Activated T-cell treated with anti-CD3 and anti-CD28 coated beads, Interleukin-2, amount 50 U/mL, for 1 hour (primary cell): ENCODE measurements around the gene PHRF1.

ENCODE experiments used
- DNase-seq: peaks from one replicate; pipeline ENCODE4 v3.0.0-alpha.2; 2020

Gene PHRF1

DNA sequence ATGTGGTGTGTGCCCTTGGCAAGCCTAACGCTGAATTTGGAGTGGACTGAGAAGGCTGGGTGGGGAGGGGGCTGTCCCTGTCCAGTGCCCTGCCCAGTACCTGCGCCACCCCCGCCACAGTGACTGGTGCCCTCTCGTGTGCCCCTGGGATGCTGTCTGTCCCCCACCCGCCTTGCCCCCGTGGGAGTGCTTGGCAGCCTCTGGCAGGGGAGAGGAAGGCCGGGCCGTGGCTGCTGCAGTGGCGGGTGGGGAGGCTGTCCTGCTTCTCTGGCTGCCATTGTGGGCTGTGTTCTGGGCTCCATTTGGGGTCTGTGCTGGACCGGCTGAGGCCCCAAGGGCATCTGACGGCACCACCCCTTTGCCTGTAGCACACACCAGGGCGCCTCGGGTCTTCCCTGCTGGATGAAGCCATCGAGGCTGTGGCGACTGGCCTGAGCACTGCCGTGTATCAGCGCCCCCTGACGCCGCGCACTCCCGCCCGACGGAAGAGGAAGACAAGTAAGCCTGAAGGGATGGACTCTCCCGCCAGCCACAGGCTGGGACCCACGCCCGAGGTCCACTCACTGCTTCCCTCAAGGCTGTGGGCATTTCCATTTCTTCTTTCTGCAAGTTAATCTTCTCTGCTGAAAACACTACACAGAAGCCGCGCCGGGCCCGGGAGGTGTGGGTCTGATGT, 21.9 kb downstream of the PHRF1 start:
- DNase-seq = no peak

GRCh38 chr11:601573-602245, 25.4 kb downstream of the PHRF1 start:
- no peak for DNase-seq

DNA sequence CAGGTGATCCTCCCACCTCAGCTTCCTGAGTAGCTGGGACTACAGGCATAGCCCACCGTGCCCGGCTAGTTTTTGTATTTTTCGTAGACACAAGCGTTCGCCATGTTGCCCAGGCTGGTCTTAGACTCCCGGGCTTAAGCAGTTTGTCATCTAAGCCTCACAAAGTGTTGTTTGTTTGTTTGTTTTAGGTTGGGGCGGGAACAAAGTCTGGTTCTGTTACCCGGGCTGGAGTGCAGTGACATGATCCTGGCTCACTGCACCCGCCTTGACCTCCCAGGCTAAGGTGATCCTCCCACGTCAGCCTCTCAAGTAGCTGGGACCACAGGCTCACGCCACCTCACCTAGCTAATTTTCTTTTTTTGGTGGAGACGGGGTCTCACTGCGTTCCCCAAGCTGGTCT, 26.9 kb downstream of the PHRF1 start:
- DNase-seq = no peak

GRCh38 chr11:605286-606129, 29.2 kb downstream of the PHRF1 start:
- DNase-seq = no peak

DNA sequence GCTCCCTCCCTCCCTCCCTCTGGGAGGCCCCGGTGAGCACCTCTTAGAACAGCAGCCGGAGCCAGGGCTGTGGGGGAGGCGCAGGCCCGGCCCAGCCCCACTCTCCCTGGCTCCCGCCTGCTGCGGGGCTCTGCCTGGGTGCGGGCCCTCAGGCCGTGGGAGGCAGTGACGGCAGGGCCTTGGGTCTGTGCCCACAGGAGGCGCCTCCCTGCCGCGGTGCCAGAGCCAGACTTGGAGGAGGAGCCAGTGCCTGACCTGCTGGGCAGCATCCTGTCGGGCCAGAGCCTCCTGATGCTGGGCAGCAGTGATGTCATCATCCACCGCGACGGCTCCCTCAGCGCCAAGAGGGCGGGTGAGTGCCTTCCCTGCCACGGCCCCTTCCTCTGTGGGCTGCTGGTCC, 30.0 kb downstream of the PHRF1 start:
- no peak for DNase-seq

- no peak for DNase-seq
Observed at GRCh38 chr11:607020-607780, 30.9 kb downstream of the PHRF1 start.

- DNase-seq = no peak
Observed at GRCh38 chr11:607971-608659, 31.8 kb downstream of the PHRF1 start.

GRCh38 chr11:608791-609251, 32.6 kb downstream of the PHRF1 start:
- DNase-seq = no peak

DNA sequence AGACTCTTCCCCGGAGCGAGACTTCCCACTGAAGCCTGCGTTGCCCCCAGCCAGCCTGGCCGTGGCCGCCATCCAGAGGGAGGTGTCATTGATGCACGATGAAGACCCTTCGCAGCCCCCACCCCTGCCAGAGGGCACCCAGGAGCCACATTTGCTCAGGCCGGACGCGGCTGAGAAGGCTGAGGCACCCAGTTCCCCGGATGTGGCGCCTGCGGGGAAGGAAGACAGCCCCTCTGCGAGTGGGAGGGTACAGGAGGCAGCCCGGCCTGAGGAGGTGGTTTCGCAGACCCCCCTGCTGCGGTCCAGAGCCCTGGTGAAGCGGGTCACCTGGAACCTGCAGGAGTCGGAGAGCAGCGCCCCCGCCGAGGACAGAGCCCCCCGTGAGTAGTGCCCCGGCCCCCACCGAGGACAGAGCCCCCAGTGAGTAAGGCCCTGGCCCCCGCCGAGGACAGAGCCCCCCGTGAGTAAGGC, 33.1 kb downstream of the PHRF1 start:
- no peak for DNase-seq

DNA sequence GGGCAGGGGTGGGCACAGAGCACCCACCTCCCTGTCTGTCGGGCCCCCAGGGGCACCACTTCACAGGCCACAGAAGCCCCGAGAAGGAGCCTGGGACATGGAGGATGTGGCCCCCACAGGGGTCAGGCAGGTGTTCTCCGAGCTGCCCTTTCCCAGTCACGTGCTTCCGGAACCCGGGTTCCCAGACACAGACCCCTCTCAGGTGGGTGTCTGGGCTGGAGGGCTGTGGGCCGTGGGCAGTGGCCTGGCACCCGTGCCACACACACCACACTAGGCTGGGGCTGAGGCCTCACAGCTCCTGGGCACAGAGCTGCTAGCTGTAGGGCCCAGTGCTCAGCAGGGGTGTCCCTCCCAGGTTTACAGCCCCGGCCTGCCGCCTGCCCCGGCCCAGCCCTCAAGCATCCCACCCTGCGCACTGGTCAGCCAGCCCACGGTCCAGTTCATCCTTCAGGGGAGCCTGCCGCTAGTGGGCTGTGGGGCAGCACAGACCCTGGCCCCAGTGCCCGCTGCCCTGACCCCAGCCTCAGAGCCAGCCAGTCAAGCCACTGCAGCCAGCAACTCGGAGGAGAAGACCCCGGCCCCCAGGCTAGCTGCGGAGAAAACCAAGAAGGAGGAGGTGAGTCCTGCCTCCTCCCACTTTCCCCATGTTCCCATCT, 34.0 kb downstream of the PHRF1 start:
- no peak for DNase-seq

DNA sequence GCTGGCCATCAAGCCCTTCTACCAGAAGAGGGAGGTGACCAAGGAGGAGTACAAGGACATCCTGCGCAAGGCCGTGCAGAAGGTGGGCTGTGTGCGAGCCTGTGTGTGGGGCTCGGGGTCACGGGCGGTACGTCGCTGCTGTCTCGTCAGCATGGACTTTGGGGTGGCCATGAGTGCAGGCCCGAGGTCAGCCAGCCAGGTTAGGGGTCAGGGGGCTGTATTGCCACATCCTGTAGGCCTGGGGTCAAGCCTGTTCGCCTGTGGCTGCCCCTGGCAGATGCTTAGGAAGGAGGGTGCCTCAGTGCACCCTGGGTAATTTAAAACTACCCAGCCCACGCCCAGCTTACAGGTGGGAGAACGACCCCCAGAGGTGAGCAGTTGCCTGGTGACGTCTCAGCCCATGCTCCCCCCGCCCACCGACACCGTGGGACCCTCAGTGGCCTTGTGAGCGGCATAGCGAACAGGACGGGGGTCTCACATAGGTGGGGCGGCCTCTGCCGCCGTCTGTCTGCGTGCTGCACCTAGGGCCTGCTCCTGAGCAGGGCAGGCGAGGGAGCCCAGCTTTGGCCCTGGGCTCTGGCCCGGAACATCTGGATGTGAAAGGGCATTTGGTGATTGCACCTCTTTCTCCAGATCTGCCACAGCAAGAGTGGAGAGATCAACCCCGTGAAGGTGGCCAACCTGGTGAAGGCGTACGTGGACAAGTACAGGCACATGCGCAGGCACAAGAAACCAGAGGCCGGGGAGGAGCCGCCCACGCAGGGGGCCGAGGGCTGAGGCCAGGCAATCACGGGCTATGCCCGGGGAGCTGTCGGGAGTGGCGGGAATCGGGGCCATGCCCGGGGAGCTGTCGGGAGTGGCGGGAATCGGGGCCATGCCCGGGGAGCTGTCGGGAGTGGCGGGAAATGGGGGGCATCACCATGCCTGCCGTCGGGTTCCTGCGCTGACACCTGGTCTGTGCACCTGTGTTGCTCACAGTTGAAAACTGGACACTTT, 35.0 kb downstream of the PHRF1 start:
- DNase-seq = no peak

- peak; percentile 44 for DNase-seq
Observed at GRCh38 chr11:612201-612960, 36.1 kb downstream of the PHRF1 start.

- no peak for DNase-seq
Observed at GRCh38 chr11:612961-613300, 36.7 kb downstream of the PHRF1 start.

- peak; percentile 82 for DNase-seq
Observed at GRCh38 chr11:613369-613968, 37.2 kb downstream of the PHRF1 start.

DNA sequence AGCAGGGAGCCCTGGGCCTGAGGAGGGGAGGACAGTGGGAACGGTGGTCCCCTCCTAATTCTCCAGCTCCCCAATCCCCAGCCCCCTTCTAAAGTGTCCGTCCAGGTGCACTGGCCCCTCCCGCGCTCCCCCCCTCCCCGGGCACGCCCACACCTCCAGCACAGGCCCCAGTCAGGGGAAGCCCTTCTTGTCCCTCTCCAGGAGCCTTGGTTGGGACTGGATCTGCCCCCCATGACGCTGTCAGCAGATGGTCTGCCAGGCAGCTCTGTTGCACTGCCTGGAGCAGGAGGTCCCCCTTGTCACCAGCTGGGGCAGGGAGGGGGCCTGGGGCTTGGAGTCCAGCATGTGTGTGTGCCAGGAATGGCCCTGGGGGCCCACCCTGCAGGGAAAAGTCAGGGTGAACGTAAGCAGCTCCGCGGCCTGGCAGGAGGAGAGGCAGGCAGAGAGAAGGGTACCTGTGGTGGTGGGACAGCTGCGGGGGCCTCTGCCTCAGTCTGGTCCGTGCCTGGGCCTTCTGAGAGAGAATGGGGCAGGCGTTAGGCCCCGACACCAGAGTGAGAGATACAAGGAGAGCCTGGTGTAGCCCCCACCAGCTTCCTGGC, 37.9 kb downstream of the PHRF1 start:
- DNase-seq = no peak

DNA sequence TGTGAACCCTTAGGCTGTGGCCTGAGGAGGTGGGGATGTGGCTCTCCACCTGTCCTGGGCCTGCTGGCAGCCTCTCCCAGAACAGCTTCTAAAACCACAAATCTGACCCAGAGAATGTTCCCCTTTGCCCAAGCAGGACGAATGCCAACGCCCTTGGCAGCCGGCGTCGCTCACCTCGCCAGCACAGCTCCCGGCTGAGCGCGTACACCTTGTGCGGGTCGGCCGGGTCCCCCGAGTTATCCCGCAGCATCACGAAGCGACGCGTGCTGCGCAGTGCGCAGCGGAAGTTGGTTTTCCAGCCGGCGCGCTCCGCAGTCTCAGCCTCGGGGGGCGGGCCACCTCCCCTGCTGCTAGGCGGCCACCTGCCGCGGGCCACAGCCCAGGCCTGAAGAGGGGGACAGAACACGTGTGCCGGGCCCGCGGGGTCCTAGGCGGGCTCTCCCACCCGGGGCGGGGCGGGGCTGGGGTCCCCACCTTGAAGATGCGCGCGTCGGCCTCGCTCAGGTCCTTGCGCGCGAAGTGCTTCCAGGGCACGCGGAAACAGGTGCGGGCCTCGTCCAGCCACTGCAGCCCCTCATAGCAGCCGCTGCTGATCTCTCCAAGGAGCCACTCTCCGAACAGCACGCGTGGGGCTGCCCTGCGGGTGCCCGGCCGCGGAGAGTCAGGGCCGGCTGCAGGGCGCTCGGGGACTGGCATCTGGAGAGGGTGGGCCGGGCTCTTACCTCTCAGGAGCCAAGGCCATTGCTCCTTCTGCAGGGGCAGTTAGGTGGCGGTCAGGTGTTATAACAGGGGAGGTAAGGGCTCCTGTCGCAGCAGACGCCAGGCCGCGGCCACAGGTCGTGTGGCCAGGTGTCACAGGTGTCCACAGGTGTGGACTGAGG, 38.6 kb downstream of the PHRF1 start:
- DNase-seq = no peak

DNA sequence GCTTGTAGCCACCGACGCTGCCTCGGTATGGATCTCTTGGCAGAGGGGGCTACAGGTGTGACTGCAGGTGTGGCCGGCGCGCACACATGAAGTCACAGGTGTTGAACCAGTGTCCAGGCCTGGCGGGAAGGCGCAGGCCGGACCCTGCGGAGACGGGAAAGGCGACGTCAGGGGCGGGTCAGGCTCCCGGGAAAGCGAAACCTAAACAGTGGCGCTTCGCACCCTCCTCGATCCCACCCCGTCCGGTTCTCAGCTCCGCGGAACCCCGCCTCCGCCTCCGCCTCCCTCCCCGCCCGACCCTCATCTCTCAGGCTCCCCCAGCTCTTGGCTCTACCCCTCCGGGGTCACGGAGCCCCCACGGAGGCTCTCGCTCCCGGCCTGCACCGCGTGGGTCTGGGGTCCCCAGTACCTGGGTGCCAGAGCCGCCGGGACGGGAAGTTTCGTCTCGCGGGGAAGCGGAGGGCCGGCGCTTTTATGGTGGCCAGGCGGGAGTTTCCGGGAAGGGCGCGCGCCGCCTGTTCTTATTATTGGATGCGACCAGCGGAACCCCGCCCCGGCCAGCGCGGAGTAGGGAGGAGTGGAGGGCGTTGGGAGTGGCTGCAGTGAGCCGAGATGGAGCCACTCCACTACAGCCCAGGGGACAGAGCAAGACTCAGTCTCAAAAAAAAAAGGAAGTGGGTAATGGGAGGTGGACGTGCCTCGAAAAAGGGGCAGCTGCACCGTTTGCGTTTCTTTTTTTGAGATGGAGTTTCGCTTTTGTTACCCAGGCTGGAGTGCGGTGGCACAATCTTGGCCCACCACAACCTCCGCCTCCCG, 39.4 kb downstream of the PHRF1 start, which contains the start of gene IRF7:
IRF7 (minus strand) TSS at position 447 of the 816 bp plus-strand sequence. CDS start 586 bp downstream, outside the sequence.
- peak; percentile 86 for DNase-seq
